Measurements from ENCODE around the gene PKDREJ.

The PKDREJ gene

GRCh38 chr22:46262449-46263215 is 511 bp downstream of the PKDREJ start:
- no peak for DNase-seq

GRCh38 chr22:46260038-46260437 is 3.1 kb downstream of the PKDREJ start:
- DNase-seq, result no peak

GRCh38 chr22:46259374-46259773 is 3.8 kb downstream of the PKDREJ start:
- no peak for DNase-seq

GRCh38 chr22:46256358-46256958 is 6.7 kb downstream of the PKDREJ start:
- no peak for DNase-seq

GRCh38 chr22:46251816-46252380 is 11.2 kb downstream of the PKDREJ start:
- DNase-seq, result no peak

- no peak for DNase-seq
Observed at GRCh38 chr22:46251266-46251665, 11.9 kb downstream of the PKDREJ start.

- no peak for DNase-seq
Observed at GRCh38 chr22:46250783-46251125, 12.4 kb downstream of the PKDREJ start.

GRCh38 chr22:46250035-46250782 is 12.9 kb downstream of the PKDREJ start, which contains the start of gene CDPF1:
Gene CDPF1 (minus strand): TSS chr22:46250293. CDS start chr22:46248284, 2,009 bp downstream.
- DNase-seq, result peak; percentile 65

GRCh38 chr22:46247443-46247975 is 15.6 kb downstream of the PKDREJ start:
- no peak for DNase-seq

- DNase-seq, result no peak
Observed at GRCh38 chr22:46246178-46246577, 17.0 kb downstream of the PKDREJ start.

- DNase-seq, result no peak
Observed at GRCh38 chr22:46245511-46245910, 17.6 kb downstream of the PKDREJ start.

- DNase-seq, result no peak
Observed at GRCh38 chr22:46244771-46245170, 18.4 kb downstream of the PKDREJ start.

GRCh38 chr22:46242076-46242475 is 21.1 kb downstream of the PKDREJ start:
- DNase-seq, result no peak

GRCh38 chr22:46241396-46242007 is 21.6 kb downstream of the PKDREJ start:
- DNase-seq, result no peak

GRCh38 chr22:46240907-46241306 is 22.2 kb downstream of the PKDREJ start:
- no peak for DNase-seq

- DNase-seq, result no peak
Observed at GRCh38 chr22:46240506-46240905, 22.6 kb downstream of the PKDREJ start.

- DNase-seq, result no peak
Observed at GRCh38 chr22:46240073-46240472, 23.1 kb downstream of the PKDREJ start.

- no peak for DNase-seq
Observed at GRCh38 chr22:46239261-46240048, 23.7 kb downstream of the PKDREJ start.

- no peak for DNase-seq
Observed at GRCh38 chr22:46238541-46238940, 24.6 kb downstream of the PKDREJ start.

- no peak for DNase-seq
Observed at GRCh38 chr22:46237453-46238124, 25.6 kb downstream of the PKDREJ start.

- no peak for DNase-seq
Observed at GRCh38 chr22:46234969-46235368, 28.2 kb downstream of the PKDREJ start.
